ENCODE data around the gene RTN3. TPM values are rescaled to one million over a fixed set of nuclear protein-coding genes. Genes with fewer than 3 reads are reported as not detected.

Gene RTN3
- total and polyA plus RNA-seq, 3 donors from 2014 or later: 75.6 to 103 (median 81.6) TPM

GRCh38 chr11:63729326-63729725 lies 48.0 kb downstream of the RTN3 start:
- intact Hi-C loops (cut with DNase I; ENCODE audit: low total_unique reads): no loop called here
- H3K9me3 ChIP-seq: no peaks in the 10 kb centered on the region
- TF ChIP-seq CTCF (IDR thresholded peaks at IDR 0.05) (no peak), POLR2A (IDR thresholded peaks at IDR 0.05) (no peak)
- no peak overlapping the region for H3K4me3 ChIP-seq
- WGBS, 2 donors: 89 to 96% methylated on average over 3 of the region's 3 CpGs
- H3K27ac ChIP-seq: no peak overlapping the region
- no peaks in the 10 kb centered on the region for H3K36me3 ChIP-seq (ENCODE audit: low read depth, missing control alignments)
- no peaks in the 10 kb centered on the region for H3K27me3 ChIP-seq
- DNase-seq: no peak
- no peaks in the 10 kb centered on the region for H3K4me1 ChIP-seq

GRCh38 chr11:63736864-63737263 lies 55.6 kb downstream of the RTN3 start:
- no peaks in the 10 kb centered on the region for H3K36me3 ChIP-seq (ENCODE audit: low read depth, missing control alignments)
- no peaks in the 10 kb centered on the region for H3K9me3 ChIP-seq
- no peaks in the 10 kb centered on the region for H3K4me1 ChIP-seq
- H3K4me3 ChIP-seq: no peak overlapping the region
- WGBS, 2 donors: 93 to 97% methylated on average over 4 of the region's 4 CpGs
- no peaks in the 10 kb centered on the region for H3K27me3 ChIP-seq
- DNase-seq: no peak
- intact Hi-C loops (cut with DNase I; ENCODE audit: low total_unique reads): no loop called here
- TF ChIP-seq POLR2A (IDR thresholded peaks at IDR 0.05) (no peak), CTCF (IDR thresholded peaks at IDR 0.05) (no peak)
- H3K27ac ChIP-seq: no peak overlapping the region

GRCh38 chr11:63737718-63738117 lies 56.4 kb downstream of the RTN3 start:
- no peaks in the 10 kb centered on the region for H3K4me1 ChIP-seq
- no peak overlapping the region for H3K27ac ChIP-seq
- WGBS, 2 donors: 46 to 63% methylated on average over 1 of the region's 1 CpG
- no peak for DNase-seq
- H3K36me3 ChIP-seq (ENCODE audit: low read depth, missing control alignments): no peaks in the 10 kb centered on the region
- no peaks in the 10 kb centered on the region for H3K27me3 ChIP-seq
- H3K4me3 ChIP-seq: no peak overlapping the region
- no peak for TF ChIP-seq POLR2A (IDR thresholded peaks at IDR 0.05)
- no peak for TF ChIP-seq CTCF (IDR thresholded peaks at IDR 0.05)
- intact Hi-C loops (cut with DNase I; ENCODE audit: low total_unique reads): no loop called here
- no peaks in the 10 kb centered on the region for H3K9me3 ChIP-seq

- peak; percentile 89 for DNase-seq
- H3K27ac ChIP-seq: no peak overlapping the region
- H3K4me3 ChIP-seq: no peak overlapping the region
- no peaks in the 10 kb centered on the region for H3K9me3 ChIP-seq
- 26 to 36% methylated on average over 8 of the region's 8 CpGs for WGBS, 2 donors
- intact Hi-C loops (cut with DNase I; ENCODE audit: low total_unique reads): no loop called here
- H3K4me1 ChIP-seq: no peaks in the 10 kb centered on the region
- TF ChIP-seq POLR2A (IDR thresholded peaks at IDR 0.05) (no peak), CTCF (IDR thresholded peaks at IDR 0.05) (peak; percentile 84 to 99 (median 92))
- H3K36me3 ChIP-seq (ENCODE audit: low read depth, missing control alignments): no peaks in the 10 kb centered on the region
- no peaks in the 10 kb centered on the region for H3K27me3 ChIP-seq
These were observed 57.5 kb downstream of the RTN3 start for GRCh38 chr11:63738720-63739360.
